ENCODE data around the gene TMEM72. TPM values are rescaled to one million over a fixed set of nuclear protein-coding genes. Genes with fewer than 3 reads are reported as not detected.

The TMEM72 gene
- total and polyA plus RNA-seq, 2 donors (not counting 3 experiments of a cell fraction or from before 2014, with no cell fraction given), result not detected

DNA sequence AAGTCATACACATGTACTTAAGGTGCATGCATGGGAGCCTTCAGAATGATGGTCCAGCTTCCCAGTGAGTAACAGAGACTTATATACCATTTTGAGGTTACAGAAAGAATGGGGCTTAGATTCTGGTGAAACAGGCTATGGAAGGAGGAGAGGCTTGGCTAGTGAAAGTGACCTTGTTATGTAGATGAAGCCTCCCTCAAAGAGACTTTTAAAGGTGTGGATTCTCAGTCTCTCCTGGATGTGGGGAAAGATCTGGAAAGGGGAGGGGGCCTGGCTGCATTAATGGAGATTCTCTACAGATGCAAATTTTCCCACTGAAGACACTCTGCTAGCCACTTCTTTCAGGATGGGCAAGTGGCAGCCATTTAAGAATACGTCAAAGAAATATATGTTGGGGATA is 54.0 kb downstream of the TMEM72 start:
- FAIRE-seq, result no peak
- Histone ChIP-seq H3K9me1 (replicated peaks; ENCODE audit: control insufficient read depth, extremely low read depth, insufficient read depth, low read length) (no peaks in the 10 kb centered on the region), H2AFZ (ENCODE audit: low read depth, low read length) (no peak overlapping the region), H3K79me2 (ENCODE audit: control insufficient read depth, insufficient read depth, low read length) (no peaks in the 10 kb centered on the region), H3K27ac (ENCODE audit: insufficient read depth, low read depth, low read length) (no peak overlapping the region), H3K4me2 (ENCODE audit: insufficient read depth, low read length) (no peak overlapping the region), H3K36me3 (ENCODE audit: control insufficient read depth in 2 of 2, extremely low read depth in 1 of 2, insufficient read depth in 2 of 2, low read length in 2 of 2) (no peaks in the 10 kb centered on the region), H3K4me1 (ENCODE audit: control insufficient read depth, extremely low read depth, insufficient read depth, low read length) (no peaks in the 10 kb centered on the region), H3K9ac (replicated peaks; ENCODE audit: extremely low read depth, insufficient read depth, low read length) (no peak overlapping the region), H3K9me3 (replicated peaks; ENCODE audit: control insufficient read depth, insufficient read depth, low read length) (no peaks in the 10 kb centered on the region), H3K27me3 (ENCODE audit: control insufficient read depth in 2 of 2, insufficient read depth in 2 of 2, low read length in 2 of 2) (no peaks in the 10 kb centered on the region), H3K4me3 (replicated peaks in 1 of 3; ENCODE audit: insufficient read depth in 1 of 3, low read depth in 1 of 3, low read length in 3 of 3) (no peak overlapping the region), H4K20me1 (replicated peaks; ENCODE audit: control insufficient read depth, extremely low read depth, insufficient read depth, low read length) (no peaks in the 10 kb centered on the region)
- TF ChIP-seq JUN (IDR thresholded peaks at IDR 0.05; ENCODE audit: borderline replicate concordance, insufficient read depth, insufficient read length, low read depth), result no peak
- no peak for TF ChIP-seq MYC (IDR thresholded peaks at IDR 0.05; ENCODE audit: low read depth, low read length)
- TF ChIP-seq, protein P1, sequence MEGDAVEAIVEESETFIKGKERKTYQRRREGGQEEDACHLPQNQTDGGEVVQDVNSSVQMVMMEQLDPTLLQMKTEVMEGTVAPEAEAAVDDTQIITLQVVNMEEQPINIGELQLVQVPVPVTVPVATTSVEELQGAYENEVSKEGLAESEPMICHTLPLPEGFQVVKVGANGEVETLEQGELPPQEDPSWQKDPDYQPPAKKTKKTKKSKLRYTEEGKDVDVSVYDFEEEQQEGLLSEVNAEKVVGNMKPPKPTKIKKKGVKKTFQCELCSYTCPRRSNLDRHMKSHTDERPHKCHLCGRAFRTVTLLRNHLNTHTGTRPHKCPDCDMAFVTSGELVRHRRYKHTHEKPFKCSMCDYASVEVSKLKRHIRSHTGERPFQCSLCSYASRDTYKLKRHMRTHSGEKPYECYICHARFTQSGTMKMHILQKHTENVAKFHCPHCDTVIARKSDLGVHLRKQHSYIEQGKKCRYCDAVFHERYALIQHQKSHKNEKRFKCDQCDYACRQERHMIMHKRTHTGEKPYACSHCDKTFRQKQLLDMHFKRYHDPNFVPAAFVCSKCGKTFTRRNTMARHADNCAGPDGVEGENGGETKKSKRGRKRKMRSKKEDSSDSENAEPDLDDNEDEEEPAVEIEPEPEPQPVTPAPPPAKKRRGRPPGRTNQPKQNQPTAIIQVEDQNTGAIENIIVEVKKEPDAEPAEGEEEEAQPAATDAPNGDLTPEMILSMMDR (IDR thresholded peaks at IDR 0.05; ENCODE audit: extremely low read depth in 1 of 2, insufficient read depth in 1 of 2, low read depth in 1 of 2, low read length in 2 of 2), result no peak
- TF ChIP-seq, protein P2, sequence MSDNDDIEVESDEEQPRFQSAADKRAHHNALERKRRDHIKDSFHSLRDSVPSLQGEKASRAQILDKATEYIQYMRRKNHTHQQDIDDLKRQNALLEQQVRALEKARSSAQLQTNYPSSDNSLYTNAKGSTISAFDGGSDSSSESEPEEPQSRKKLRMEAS (IDR thresholded peaks at IDR 0.05; ENCODE audit: insufficient read depth, insufficient read length), result no peak
- no peak for TF ChIP-seq GATA2 (IDR thresholded peaks at IDR 0.05; ENCODE audit: insufficient read depth, insufficient read length, low read depth, low read length)
- TF ChIP-seq EZH2 (IDR thresholded peaks at IDR 0.05; ENCODE audit: borderline replicate concordance, low read depth, low read length, severe bottlenecking), result no peak
- no peak for TF ChIP-seq POLR2A (IDR thresholded peaks at IDR 0.05; ENCODE audit: low read depth, low read length)
- no peak for TF ChIP-seq FOS (IDR thresholded peaks at IDR 0.05; ENCODE audit: borderline replicate concordance, insufficient read depth, low read length)
- TF ChIP-seq POLR2AphosphoS5 (IDR thresholded peaks at IDR 0.05; ENCODE audit: insufficient read depth, low read depth, low read length), result no peak
- intact Hi-C loops (cut with micrococcal nuclease), result no loop called here
- no TSS peak for BruUV-seq (replicated peaks)
- no peak for DNase-seq (ENCODE audit: low read depth, low spot score)
- POLR2A ChIA-PET, result interaction anchor here (1.9 kb wide), 1 partner anchor 13 kb away, joined by 8 read pairs; the partner anchor contains the start of gene DEPP1
- dilution Hi-C loops (cut with MboI; ENCODE audit: extremely low pct_ligation_motif_present, low sequenced_read_pairs), result no loop called here
- CTCF ChIA-PET, result interaction anchor here (1.2 to 2.8 kb wide), 3 partner anchors 8 to 36 kb away, joined by 3 to 9 read pairs (median 4); partner anchors contain the start of gene ZNF22
